ENCODE measurements around the gene C20orf173.

Gene C20orf173

DNA sequence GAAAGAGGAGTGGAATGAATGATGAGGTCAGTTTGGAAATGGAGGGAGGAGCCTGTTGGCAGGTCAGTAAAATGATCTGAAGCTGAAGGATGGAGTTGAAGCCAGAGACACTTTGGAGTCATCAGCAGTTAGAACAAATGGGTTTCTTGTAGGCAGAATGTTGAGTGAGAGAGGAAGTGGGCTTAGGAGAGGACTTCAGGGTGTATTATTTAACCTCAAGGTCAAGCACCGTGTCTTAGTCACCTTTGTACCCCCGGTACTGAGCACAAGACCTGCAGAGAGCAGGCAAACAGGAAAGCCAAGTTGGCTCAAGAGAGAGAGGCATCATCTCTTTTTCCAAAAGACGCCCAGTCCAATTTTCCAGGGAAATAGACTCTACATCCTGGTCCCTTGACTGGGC lies 23.3 kb downstream of the C20orf173 start:
- TF ChIP-seq GATA2 (IDR thresholded peaks at IDR 0.05; ENCODE audit: low read depth, low read length) (no peak), GATA3 (IDR thresholded peaks at IDR 0.05; ENCODE audit: low read depth, low read length) (no peak)

DNA sequence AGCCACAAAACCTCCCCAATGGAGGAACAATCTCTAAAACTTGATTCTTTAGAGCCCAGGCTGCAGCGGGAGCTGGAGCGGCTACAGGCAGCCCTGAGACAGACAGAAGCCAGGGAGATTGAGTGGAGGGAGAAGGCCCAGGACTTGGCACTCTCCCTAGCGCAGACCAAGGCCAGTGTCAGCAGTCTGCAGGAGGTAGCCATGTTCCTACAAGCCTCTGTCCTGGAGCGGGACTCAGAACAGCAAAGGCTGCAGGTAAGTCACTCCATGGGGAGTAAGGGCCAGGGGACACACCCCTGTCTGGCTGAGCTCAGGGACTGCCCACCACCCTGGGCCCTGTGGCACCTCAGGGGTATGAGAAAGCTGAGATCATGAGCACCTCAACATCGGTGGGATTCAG lies 24.7 kb downstream of the C20orf173 start:
- TF ChIP-seq GATA2 (IDR thresholded peaks at IDR 0.05; ENCODE audit: low read depth, low read length), result no peak
- no peak for TF ChIP-seq GATA3 (IDR thresholded peaks at IDR 0.05; ENCODE audit: low read depth, low read length)

DNA sequence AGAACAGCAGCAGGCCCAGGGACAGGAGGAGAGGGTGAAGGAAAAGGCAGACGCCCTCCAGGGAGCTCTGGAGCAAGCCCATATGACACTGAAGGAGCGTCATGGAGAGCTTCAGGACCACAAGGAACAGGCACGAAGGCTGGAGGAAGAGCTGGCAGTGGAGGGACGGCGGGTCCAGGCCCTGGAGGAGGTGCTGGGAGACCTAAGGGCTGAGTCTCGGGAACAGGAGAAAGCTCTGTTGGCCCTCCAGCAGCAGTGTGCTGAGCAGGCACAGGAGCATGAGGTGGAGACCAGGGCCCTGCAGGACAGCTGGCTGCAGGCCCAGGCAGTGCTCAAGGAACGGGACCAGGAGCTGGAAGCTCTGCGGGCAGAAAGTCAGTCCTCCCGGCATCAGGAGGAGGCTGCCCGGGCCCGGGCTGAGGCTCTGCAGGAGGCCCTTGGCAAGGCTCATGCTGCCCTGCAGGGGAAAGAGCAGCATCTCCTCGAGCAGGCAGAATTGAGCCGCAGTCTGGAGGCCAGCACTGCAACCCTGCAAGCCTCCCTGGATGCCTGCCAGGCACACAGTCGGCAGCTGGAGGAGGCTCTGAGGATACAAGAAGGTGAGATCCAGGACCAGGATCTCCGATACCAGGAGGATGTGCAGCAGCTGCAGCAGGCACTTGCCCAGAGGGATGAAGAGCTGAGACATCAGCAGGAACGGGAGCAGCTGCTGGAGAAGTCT lies 25.5 kb downstream of the C20orf173 start:
- TF ChIP-seq GATA3 (IDR thresholded peaks at IDR 0.05; ENCODE audit: low read depth, low read length) (no peak), GATA2 (IDR thresholded peaks at IDR 0.05; ENCODE audit: low read depth, low read length) (no peak)

DNA sequence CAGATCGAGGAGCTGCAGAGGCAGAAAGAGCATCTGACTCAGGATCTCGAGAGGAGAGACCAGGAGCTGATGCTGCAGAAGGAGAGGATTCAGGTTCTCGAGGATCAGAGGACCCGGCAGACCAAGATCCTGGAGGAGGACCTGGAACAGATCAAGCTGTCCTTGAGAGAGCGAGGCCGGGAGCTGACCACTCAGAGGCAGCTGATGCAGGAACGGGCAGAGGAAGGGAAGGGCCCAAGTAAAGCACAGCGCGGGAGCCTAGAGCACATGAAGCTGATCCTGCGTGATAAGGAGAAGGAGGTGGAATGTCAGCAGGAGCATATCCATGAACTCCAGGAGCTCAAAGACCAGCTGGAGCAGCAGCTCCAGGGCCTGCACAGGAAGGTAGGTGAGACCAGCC lies 26.2 kb downstream of the C20orf173 start:
- no peak for TF ChIP-seq GATA2 (IDR thresholded peaks at IDR 0.05; ENCODE audit: low read depth, low read length)
- TF ChIP-seq GATA3 (IDR thresholded peaks at IDR 0.05; ENCODE audit: low read depth, low read length), result no peak

DNA sequence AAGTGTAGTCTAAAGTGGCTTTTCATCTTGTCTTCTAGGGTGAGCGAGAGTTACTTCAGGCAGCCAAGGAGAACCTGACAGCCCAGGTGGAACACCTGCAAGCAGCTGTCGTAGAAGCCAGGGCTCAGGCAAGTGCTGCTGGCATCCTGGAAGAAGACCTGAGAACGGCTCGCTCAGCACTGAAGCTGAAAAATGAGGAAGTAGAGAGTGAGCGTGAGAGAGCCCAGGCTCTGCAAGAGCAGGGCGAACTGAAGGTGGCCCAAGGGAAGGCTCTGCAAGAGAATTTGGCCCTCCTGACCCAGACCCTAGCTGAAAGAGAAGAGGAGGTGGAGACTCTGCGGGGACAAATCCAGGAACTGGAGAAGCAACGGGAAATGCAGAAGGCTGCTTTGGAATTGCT lies 27.1 kb downstream of the C20orf173 start:
- TF ChIP-seq GATA2 (IDR thresholded peaks at IDR 0.05; ENCODE audit: low read depth, low read length) (no peak), GATA3 (IDR thresholded peaks at IDR 0.05; ENCODE audit: low read depth, low read length) (no peak)

DNA sequence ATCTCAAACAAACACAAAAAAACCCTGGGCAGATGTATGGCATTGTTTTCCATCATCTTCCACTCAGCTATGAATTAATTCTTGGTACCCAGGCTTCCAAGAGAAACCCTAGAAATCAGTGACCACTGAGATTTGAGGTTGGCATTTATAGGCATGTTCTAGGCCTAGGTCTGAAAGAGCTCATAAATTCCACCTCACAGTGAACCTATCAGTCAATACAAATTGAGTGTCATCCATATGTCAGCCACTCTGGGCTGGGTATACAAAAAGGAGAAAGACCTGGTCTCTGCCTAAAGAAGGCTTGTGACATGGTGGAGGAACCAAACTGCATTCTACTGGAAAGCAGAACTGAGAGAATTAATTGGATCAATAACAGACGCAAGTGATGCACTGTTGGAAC lies 30.2 kb downstream of the C20orf173 start:
- TF ChIP-seq GATA3 (IDR thresholded peaks at IDR 0.05; ENCODE audit: low read depth, low read length) (no peak), GATA2 (IDR thresholded peaks at IDR 0.05; ENCODE audit: low read depth, low read length) (no peak)

DNA sequence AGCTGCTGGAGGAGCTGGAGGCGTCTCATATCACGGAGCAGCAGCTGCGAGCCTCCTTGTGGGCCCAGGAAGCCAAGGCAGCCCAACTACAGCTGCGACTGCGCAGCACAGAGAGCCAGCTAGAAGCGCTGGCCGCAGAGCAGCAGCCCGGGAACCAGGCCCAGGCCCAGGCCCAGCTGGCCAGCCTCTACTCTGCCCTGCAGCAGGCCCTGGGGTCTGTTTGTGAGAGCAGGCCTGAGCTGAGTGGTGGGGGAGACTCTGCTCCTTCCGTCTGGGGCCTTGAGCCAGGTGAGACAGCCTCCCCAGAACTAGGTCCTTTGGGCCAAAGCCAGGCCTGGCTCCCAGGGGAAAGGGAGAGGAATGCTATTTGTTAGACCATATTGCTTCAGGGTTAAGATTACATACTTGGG lies 31.7 kb downstream of the C20orf173 start:
- TF ChIP-seq GATA3 (IDR thresholded peaks at IDR 0.05; ENCODE audit: low read depth, low read length) (no peak), GATA2 (IDR thresholded peaks at IDR 0.05; ENCODE audit: low read depth, low read length) (no peak)

DNA sequence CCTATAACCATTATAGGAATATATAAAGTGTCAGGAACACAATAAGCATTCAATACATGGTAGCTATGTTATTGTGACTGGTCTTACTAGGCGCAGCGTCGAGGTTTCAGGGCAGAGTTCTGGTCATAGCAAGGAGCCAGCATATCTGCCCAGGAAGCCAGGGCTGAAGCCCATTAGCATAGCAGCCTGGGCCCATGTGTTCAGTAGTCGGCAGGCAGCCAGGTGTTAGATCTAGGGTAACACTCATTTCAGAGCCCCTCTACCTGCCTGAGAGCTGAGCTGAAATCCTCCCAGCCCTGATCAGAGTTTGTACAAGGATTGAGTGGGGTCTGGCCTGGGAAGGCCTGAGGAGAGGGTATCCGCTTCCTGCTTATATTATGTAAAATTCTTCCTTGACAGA lies 32.1 kb downstream of the C20orf173 start:
- TF ChIP-seq GATA2 (IDR thresholded peaks at IDR 0.05; ENCODE audit: low read depth, low read length) (no peak), GATA3 (IDR thresholded peaks at IDR 0.05; ENCODE audit: low read depth, low read length) (no peak)

DNA sequence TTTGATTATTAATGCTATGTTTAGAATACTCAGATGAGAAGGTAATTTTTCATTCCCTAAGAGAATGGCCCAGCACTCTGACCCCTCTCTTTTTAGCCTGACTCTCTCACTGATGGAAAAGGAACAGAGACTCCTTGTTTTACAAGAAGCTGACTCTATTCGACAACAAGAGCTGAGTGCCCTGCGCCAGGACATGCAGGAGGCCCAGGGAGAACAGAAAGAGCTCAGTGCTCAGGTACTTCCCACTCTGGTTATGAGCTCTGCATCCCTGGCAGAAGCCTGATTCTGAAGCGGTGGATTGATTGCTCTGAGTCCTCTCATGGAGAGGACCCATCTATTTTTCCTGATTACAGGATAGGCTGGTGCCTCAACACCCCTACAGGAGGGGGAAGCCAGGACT lies 33.0 kb downstream of the C20orf173 start:
- TF ChIP-seq GATA2 (IDR thresholded peaks at IDR 0.05; ENCODE audit: low read depth, low read length), result no peak
- no peak for TF ChIP-seq GATA3 (IDR thresholded peaks at IDR 0.05; ENCODE audit: low read depth, low read length)

DNA sequence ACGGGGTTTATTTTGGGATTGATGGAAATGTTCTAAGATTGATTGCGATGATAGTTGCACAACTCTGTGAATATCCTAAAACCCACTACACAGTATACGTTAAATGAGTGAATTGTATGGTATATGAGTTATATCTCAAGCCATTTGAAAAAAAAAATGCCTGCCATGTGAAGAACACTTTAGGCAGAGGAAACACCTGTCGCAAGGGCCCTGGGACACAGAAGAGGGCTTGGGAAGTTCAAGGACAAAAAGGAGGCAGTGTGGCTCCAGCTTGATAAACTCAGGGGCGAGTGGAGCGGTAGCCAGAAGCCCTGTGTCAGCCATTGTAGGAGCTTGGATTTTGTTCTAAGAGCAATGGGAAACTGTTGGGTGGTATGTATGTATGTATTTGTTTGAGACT lies 37.1 kb downstream of the C20orf173 start:
- no peak for TF ChIP-seq GATA2 (IDR thresholded peaks at IDR 0.05; ENCODE audit: low read depth, low read length)
- TF ChIP-seq GATA3 (IDR thresholded peaks at IDR 0.05; ENCODE audit: low read depth, low read length), result no peak

DNA sequence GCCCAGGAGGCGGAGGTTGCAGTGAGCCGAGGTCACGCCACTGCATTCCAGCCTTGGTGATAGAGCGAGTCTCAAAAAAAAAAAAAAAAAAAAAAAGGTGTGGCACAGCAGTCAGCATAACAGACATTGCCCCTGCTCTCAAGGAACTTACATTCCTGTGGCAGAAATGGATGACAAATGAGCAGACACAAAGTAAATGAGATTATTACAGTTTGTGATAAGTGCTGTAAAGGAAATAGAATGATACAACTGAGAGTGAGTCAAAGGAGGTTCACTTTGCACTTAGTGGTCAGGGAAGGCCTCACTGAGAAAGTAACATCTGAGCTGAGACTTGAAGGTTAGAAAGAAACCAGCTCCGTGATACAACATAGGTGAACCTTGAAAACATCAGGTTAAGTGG lies 37.6 kb downstream of the C20orf173 start:
- TF ChIP-seq GATA2 (IDR thresholded peaks at IDR 0.05; ENCODE audit: low read depth, low read length) (no peak), GATA3 (IDR thresholded peaks at IDR 0.05; ENCODE audit: low read depth, low read length) (no peak)

DNA sequence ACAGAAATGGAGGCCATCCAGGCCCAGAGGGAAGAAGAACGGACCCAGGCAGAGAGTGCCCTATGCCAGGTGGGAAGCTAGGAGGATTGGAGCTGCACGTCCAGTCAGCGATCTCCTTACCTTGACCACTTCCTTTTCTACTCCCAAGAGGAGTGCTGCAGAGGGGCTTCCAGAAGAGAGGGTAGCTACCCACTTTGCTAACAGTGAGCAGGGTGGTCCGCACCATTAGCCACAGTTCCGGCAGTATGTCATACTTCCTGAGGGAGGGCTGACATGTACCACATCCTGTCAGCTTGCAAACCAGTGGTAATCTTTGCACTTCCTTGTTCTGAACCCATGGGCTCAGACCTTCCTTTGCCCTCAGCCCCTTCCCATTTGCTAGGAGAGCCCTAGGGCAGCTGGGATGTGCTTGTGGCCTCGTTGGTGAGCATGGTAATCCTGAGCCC lies 38.7 kb downstream of the C20orf173 start:
- TF ChIP-seq GATA2 (IDR thresholded peaks at IDR 0.05; ENCODE audit: low read depth, low read length) (no peak), GATA3 (IDR thresholded peaks at IDR 0.05; ENCODE audit: low read depth, low read length) (no peak)

DNA sequence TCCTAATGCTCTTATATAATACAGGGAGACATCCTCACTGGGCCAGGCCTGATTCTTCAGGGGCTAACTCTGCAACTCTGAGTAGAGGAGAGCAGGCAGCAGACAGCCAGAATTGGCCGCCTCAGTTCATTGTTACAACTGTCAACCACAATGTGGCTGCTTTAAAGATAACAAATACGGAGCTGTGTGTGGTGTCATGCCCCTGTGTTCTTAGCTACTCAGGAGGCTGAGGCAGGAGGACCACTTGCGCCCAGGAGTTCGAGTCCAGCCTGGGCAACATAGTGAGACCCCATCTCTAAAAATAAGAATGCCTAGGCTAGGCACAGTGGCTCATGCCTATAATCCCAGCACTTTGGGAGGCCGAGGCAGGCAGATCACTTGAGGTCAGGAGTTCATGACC lies 39.7 kb downstream of the C20orf173 start:
- TF ChIP-seq GATA2 (IDR thresholded peaks at IDR 0.05; ENCODE audit: low read depth, low read length) (no peak), GATA3 (IDR thresholded peaks at IDR 0.05; ENCODE audit: low read depth, low read length) (no peak)

DNA sequence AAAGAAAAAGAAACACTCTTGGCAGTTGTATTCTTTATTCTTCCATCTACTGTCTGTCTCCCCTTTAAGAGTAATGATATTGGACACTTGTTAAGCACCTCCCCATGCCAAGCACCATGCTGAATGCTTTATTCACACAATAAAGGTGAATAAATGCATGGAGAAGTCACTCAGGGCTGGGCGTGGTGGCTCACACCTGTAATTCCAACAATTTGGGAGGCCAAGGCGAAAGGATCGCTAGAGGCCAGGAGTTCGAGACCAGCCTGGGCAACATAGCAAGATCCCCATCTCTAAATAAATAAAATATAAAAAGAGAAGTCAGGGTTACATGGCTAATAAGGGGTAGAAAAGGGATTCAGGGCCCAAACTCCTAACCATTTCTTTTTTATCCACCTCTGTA lies 42.0 kb downstream of the C20orf173 start:
- no peak for TF ChIP-seq GATA2 (IDR thresholded peaks at IDR 0.05; ENCODE audit: low read depth, low read length)
- no peak for TF ChIP-seq GATA3 (IDR thresholded peaks at IDR 0.05; ENCODE audit: low read depth, low read length)

DNA sequence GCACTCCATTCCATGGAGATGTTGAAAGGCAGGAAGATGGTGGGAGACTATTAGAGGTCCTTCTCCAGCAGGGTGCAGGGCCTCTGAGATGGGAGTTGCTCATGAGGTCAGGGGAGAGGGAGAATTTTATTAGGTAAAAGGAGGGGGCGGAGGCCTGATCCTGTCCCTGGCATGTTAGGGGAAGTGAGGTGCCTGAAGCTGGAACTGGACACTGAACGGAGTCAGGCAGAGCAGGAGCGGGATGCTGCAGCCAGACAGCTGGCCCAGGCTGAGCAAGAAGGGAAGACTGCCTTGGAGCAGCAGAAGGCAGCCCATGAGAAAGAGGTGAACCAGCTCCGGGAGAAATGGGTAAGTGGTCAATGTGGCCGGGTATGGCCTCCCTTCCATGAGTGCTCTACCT lies 49.7 kb downstream of the C20orf173 start:
- TF ChIP-seq GATA3 (IDR thresholded peaks at IDR 0.05; ENCODE audit: low read depth, low read length) (no peak), GATA2 (IDR thresholded peaks at IDR 0.05; ENCODE audit: low read depth, low read length) (no peak)
